SK-N-MC (cell line): ENCODE data around the gene RDH16.
"Not testable (repeated sequence)": the region's sequence is repeated elsewhere in the genome, so short reads cannot be mapped to it uniquely, and the experiment has no call there.

Source experiments
- EZH2 ChIP-seq: fragments of 200-600 bp; sonication (generic); IDR thresholded peaks from one replicate; pipeline ENCODE4 v1.6.1; 2017; ENCODE audit warnings: antibody characterized with exemption
- POLR2AphosphoS5 ChIP-seq: IDR thresholded peaks from 2 replicates; pipeline ENCODE4 v1.6.1; 2012; ENCODE audit warnings: mild to moderate bottlenecking, low read depth, low read length, borderline replicate concordance

GRCh38 chr12:56985714-56986113 is 28.3 kb upstream of the RDH16 start:
- TF ChIP-seq EZH2, POLR2AphosphoS5: not testable (repeated sequence)
